GM12878 (cell line): ENCODE measurements around the gene CYP4X1. TPM values are rescaled to one million over a fixed set of nuclear protein-coding genes. Genes with fewer than 3 reads are reported as not detected.

ENCODE experiments used
- ATAC-seq: fragments of 200-7000 bp; cut with Tn5 transposase; 3 replicates; pipeline ENCODE4 v1.9.1; 2020; ENCODE audit warnings: mild to moderate bottlenecking, moderate library complexity
- BruUV-seq: library from RNA; stranded (reverse); fragments of 400-500 nt; replicated peaks from 2 replicates; lab custom pipeline; 2021; lab: Mats Ljungman, UMichigan
- CTCF ChIA-PET: fragments of 300-600 bp; sonication (Branson Sonifier 250); formaldehyde crosslinking; extraction: SDS; loops from one replicate; lab custom pipeline; 2021; ENCODE audit warnings: inconsistent platforms; lab: Yijun Ruan, JAX
- POLR2A ChIA-PET: fragments of 350-600 bp; formaldehyde crosslinking; extraction: SDS; loops from one replicate; lab custom pipeline; 2021; ENCODE audit warnings: inconsistent platforms; lab: Charles Lee
- RAD21 ChIA-PET: fragments of 300-600 bp; sonication (Branson Sonifier 250); formaldehyde crosslinking; loops from one replicate; lab custom pipeline; 2023; ENCODE audit warnings: antibody characterized with exemption; ENCODE audit not compliant: unreplicated experiment; lab: Charles Lee
- SMC1A ChIA-PET: fragments of 300-600 bp; sonication (Branson Sonifier 250); formaldehyde crosslinking; loops from one replicate; lab custom pipeline; 2023; ENCODE audit not compliant: unreplicated experiment, uncharacterized antibody; lab: Charles Lee
- DNase-seq: peaks from one replicate; pipeline ENCODE4 v3.0.0-alpha.2; 2011; ENCODE audit warnings: low read depth, low spot score
- FAIRE-seq: peaks from 3 replicates; lab custom pipeline; 2011; peaks lifted over from hg19 to GRCh38; lab: Jason Lieb, UNC
- H2AFZ ChIP-seq: 2 replicates; pipeline ENCODE4 v1.6.0; 2011; ENCODE audit warnings: low read depth, low read length, control low read depth; ENCODE audit not compliant: control insufficient read depth
- H3K27ac ChIP-seq: 2 replicates; pipeline ENCODE4 v1.5.1; 2011; ENCODE audit warnings: control low read depth; ENCODE audit not compliant: control insufficient read depth, insufficient read depth
- H3K27me3 ChIP-seq, 2 experiments: replicated peaks in 1 of 2; 2 replicates each; pipeline versions ENCODE4 v1.6.0 to v1.6.1; 2011; ENCODE audit warnings: low read length in 1 of 2; ENCODE audit not compliant: control insufficient read depth in 2 of 2, insufficient read depth in 2 of 2
- H3K36me3 ChIP-seq, 2 experiments: 2 replicates each; pipeline ENCODE4 v1.5.1; 2011; ENCODE audit warnings: low read length in 1 of 2; ENCODE audit not compliant: control insufficient read depth in 2 of 2, insufficient read depth in 2 of 2
- H3K4me1 ChIP-seq: 2 replicates; pipeline ENCODE4 v1.6.1; 2011; ENCODE audit warnings: mild to moderate bottlenecking, low read length, moderate library complexity, mixed read lengths; ENCODE audit not compliant: control insufficient read depth, insufficient read depth
- H3K4me2 ChIP-seq: 2 replicates; pipeline ENCODE4 v1.6.0; 2011; ENCODE audit warnings: control low read depth; ENCODE audit not compliant: control insufficient read depth, insufficient read depth
- H3K4me3 ChIP-seq: fragments of 200-600 bp; sonication (generic); 2 replicates; pipeline ENCODE4 v1.5.1; 2016
- H3K79me2 ChIP-seq: 2 replicates; pipeline ENCODE4 v1.6.0; 2011; ENCODE audit warnings: low read length; ENCODE audit not compliant: control insufficient read depth, insufficient read depth
- H3K9ac ChIP-seq: 2 replicates; pipeline ENCODE4 v1.8.0; 2011; ENCODE audit warnings: low read length, control low read depth, mixed read lengths; ENCODE audit not compliant: control insufficient read depth, insufficient read depth
- H3K9me3 ChIP-seq: replicated peaks from 3 replicates; pipeline ENCODE4 v1.5.1; 2011; ENCODE audit warnings: mild to moderate bottlenecking, low read length; ENCODE audit not compliant: control insufficient read depth, insufficient read depth
- H4K20me1 ChIP-seq: 2 replicates; pipeline ENCODE4 v1.6.0; 2011; ENCODE audit not compliant: control insufficient read depth, insufficient read depth
- CREB1 ChIP-seq: IDR thresholded peaks from 2 replicates; pipeline ENCODE4 v1.6.1; 2012; ENCODE audit warnings: low read depth, mild to moderate bottlenecking, inconsistent platforms
- ESRRA ChIP-seq: IDR thresholded peaks from 2 replicates; pipeline ENCODE4 v1.6.1; 2012; ENCODE audit warnings: mild to moderate bottlenecking, low read length, improper control_type of control experiment
- FOS ChIP-seq: IDR thresholded peaks from 3 replicates; pipeline ENCODE4 v1.6.1; 2011; ENCODE audit warnings: borderline replicate concordance; ENCODE audit not compliant: insufficient read length; ENCODE audit errors: extremely low read depth
- HDAC2 ChIP-seq: fragments of 200-600 bp; sonication (generic); IDR thresholded peaks from 2 replicates; pipeline ENCODE4 v1.6.1; 2017
- JUND ChIP-seq: IDR thresholded peaks from 2 replicates; pipeline ENCODE4 v1.6.1; 2012; ENCODE audit warnings: low read depth, mild to moderate bottlenecking, low read length, improper control_type of control experiment, moderate library complexity
- MEF2B ChIP-seq: fragments of 450-650 bp; IDR thresholded peaks from 2 replicates; pipeline ENCODE4 v1.6.1; 2018; ENCODE audit warnings: mild to moderate bottlenecking, moderate library complexity; ENCODE audit not compliant: partially characterized antibody, poor library complexity, severe bottlenecking
- MXI1 ChIP-seq: fragments of 150-350 bp; IDR thresholded peaks from 2 replicates; pipeline ENCODE4 v1.6.1; 2011; ENCODE audit warnings: low read depth, mild to moderate bottlenecking, inconsistent platforms, low read length, improper control_type of control experiment
- SMC3 ChIP-seq: IDR thresholded peaks from 2 replicates; pipeline ENCODE4 v1.6.1; 2011; ENCODE audit warnings: low read length, improper control_type of control experiment, borderline replicate concordance
- SPI1 ChIP-seq: IDR thresholded peaks from 2 replicates; pipeline ENCODE4 v1.6.1; 2011; ENCODE audit warnings: low read depth, mild to moderate bottlenecking, low read length, moderate library complexity, borderline replicate concordance; ENCODE audit not compliant: insufficient read depth
- WGBS: methylation state at CpG from one replicate; pipeline ENCODE4 v1.1.6; 2016; ENCODE audit warnings: low lambda C conversion rate; ENCODE audit not compliant: insufficient replicate concordance, insufficient coverage; ENCODE audit errors: missing lambda C conversion rate; 5-methylcytosine and 5-hydroxymethylcytosine counted together
- in situ Hi-C: fragments of 300-500 bp; cut with MboI; formaldehyde crosslinking; loops from 9 replicates; pipeline ENCODE4 v1.14.3; 2018; ENCODE audit warnings: mixed read lengths
- intact Hi-C: fragments of 100-400 bp; cut with micrococcal nuclease; formaldehyde crosslinking; loops from one replicate; pipeline ENCODE4 v1.14.2; 2022; ENCODE audit not compliant: unreplicated experiment
- polyA plus RNA-seq, 11 experiments: library from polyadenylated mRNA; depleted of rRNA in 4 of 11; unstranded in 6 of 11; stranded (reverse) in 5 of 11; fragments of >200 nt; fragmentation: Nextera tagmentation in 4 of 11; fragmentation: Illumina TruSeq in 1 of 11; extraction: Ambion mirVana in 4 of 11; extraction: Trizol in 1 of 11; gene quantifications; 1 replicate in 1 of 11; 2 replicates in 10 of 11; pipeline versions ENCODE4 v1.2.1 to v1.2.3, GENCODE V29; 2011 to 2016; ENCODE audit warnings: inconsistent platforms in 2 of 11, missing spikeins in 2 of 11, low read depth in 1 of 11
- total RNA-seq, 4 experiments: library from RNA; depleted of rRNA in 3 of 4; stranded (reverse); fragments of >200 nt in 3 of 4; fragmentation: Illumina TruSeq in 1 of 4; extraction: Trizol in 1 of 4; gene quantifications; 2 replicates each; pipeline versions ENCODE4 v1.2.1 to v1.2.3, GENCODE V29; 2013 to 2021
- TF ChIP-seq, protein P1 (sequence below): fragments of 450-650 bp; IDR thresholded peaks from 2 replicates; pipeline ENCODE4 v1.6.1; 2018; ENCODE audit warnings: borderline replicate concordance, mild to moderate bottlenecking; ENCODE audit not compliant: partially characterized antibody

CYP4X1 gene
- total and polyA plus RNA-seq, 10 of the 15 experiments (the other 5 are each of a cell fraction or from before 2014, with no cell fraction given), result 0.03 to 0.04 (median 0.03) TPM; not detected in 7

DNA sequence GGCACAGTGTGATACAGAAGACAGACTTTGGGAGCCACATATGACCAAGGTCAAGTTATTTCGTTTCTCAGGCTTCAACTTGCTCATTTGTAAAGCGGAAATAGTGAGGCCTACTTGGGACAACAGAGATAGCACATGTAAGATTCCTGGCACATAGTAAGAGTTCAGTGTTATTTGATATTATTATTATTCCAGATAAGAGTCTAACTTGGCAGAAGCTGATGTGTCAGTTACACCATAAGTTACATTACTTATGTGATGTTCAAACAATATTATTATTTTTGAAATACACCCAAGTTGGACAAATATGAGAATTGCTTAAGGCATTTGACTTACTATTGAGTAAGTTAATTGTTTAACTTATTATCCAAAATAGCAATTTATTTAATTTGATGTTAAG, 10.2 kb upstream of the CYP4X1 start:
- no peak for DNase-seq
- H3K4me2 ChIP-seq, result no peak overlapping the region
- FAIRE-seq, result no peak
- CTCF ChIA-PET, result no interaction called here
- no peak for ATAC-seq
- no peak overlapping the region for H2AFZ ChIP-seq
- H3K4me1 ChIP-seq, result no peaks in the 10 kb centered on the region
- SMC1A ChIA-PET, result no interaction called here
- no peaks in the 10 kb centered on the region for H4K20me1 ChIP-seq
- RAD21 ChIA-PET, result no interaction called here
- in situ Hi-C loops (no loop called here), intact Hi-C loops (no loop called here)
- POLR2A ChIA-PET, result no interaction called here
- TF ChIP-seq MXI1, result no peak
- TF ChIP-seq SPI1, result no peak
- no peak for TF ChIP-seq ESRRA
- no peak for TF ChIP-seq HDAC2
- TF ChIP-seq JUND, result no peak
- no peak for TF ChIP-seq FOS
- no peak for TF ChIP-seq CREB1
- TF ChIP-seq SMC3, result no peak
- TF ChIP-seq, protein P1, sequence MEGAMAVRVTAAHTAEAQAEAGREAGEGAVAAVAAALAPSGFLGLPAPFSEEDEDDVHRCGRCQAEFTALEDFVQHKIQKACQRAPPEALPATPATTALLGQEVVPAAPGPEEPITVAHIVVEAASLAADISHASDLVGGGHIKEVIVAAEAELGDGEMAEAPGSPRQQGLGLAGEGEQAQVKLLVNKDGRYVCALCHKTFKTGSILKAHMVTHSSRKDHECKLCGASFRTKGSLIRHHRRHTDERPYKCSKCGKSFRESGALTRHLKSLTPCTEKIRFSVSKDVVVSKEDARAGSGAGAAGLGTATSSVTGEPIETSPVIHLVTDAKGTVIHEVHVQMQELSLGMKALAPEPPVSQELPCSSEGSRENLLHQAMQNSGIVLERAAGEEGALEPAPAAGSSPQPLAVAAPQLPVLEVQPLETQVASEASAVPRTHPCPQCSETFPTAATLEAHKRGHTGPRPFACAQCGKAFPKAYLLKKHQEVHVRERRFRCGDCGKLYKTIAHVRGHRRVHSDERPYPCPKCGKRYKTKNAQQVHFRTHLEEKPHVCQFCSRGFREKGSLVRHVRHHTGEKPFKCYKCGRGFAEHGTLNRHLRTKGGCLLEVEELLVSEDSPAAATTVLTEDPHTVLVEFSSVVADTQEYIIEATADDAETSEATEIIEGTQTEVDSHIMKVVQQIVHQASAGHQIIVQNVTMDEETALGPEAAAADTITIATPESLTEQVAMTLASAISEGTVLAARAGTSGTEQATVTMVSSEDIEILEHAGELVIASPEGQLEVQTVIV, result no peak
- no peak for TF ChIP-seq MEF2B
- TF ChIP-seq, all 136 proteins: peak for 0
- no TSS peak for BruUV-seq
- Histone ChIP-seq H3K9me3 (no peaks in the 10 kb centered on the region), H3K36me3 (no peaks in the 10 kb centered on the region), H3K79me2 (no peaks in the 10 kb centered on the region), H3K27ac (no peak overlapping the region), H3K4me3 (no peak overlapping the region), H3K27me3 (no peaks in the 10 kb centered on the region), H3K9ac (no peak overlapping the region)
- 33% methylated on average over 2 of the region's 2 CpGs for WGBS
